GM19043 (cell line): Measurements from ENCODE around the gene PAQR8.
"Not testable (repeated sequence)": the region's sequence is repeated elsewhere in the genome, so short reads cannot be mapped to it uniquely, and the experiment has no call there.

ENCODE experiments used
- ATAC-seq: cut with Tn5 transposase; IDR thresholded peaks from one replicate; pipeline ENCODE4 v1.9.1; 2021; ENCODE audit warnings: low read depth; ENCODE audit not compliant: unreplicated experiment

Gene PAQR8

GRCh38 chr6:52405243-52405642, 43.3 kb downstream of the PAQR8 start:
- no peak for ATAC-seq

DNA sequence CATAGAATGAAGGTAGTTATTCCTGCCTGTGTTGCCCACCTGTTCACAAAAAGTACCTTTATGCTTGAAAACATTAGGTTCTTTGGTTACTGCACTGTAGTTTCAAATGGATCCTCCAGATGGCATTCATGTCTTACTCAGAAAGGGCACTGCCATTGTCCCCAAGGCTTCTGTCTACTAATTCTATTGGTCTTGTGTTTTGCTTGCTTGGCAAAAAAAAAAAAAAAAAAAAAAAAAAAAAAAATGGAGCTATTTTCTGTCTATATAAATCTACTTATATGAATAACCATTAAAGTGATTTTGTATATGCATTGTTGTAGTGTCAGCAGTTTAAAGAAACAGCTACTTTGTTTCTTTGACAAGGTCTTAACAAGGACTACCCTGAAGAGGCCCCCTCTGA, 45.5 kb downstream of the PAQR8 start:
- ATAC-seq = peak; percentile 54

DNA sequence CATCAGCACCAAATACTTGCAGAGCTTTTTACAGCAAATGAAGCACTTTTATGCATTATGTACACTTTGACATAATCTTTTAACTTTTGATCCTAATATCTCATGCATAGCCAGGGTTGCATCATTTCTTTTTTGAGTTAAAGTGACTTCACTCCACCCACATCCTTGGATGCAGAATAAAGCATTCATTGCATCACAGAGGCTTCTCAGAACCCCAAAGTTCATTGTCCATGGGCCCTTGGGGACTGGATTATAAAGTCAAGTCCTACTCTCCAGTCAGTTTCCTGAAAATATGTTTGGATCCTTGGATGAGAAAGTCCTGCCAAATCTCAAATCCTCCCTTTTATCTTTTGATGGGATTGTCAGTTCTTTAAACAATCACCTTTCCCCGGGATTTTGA, 47.5 kb downstream of the PAQR8 start:
- ATAC-seq = no peak

- no peak for ATAC-seq
Measured at GRCh38 chr6:52410979-52411378, 49.0 kb downstream of the PAQR8 start.

DNA sequence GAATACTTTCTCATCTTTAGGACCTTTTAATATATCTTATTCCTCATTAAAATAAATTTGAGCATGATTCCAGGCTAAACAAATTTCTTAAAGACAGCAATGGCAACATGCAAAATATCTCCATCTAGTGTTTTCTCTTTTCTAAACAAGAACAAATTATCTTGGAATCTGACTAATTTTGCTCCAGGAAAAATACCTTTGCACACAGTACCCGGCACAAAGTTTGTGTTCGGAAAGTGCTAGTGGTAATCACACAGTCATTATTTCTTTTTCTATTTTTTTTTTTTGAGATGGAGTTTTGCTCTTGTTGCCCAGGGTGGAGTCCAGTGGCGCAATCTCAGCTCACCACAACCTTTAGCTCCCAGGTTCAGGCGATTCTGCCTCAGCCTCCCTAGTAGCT, 50.0 kb downstream of the PAQR8 start:
- ATAC-seq = no peak

DNA sequence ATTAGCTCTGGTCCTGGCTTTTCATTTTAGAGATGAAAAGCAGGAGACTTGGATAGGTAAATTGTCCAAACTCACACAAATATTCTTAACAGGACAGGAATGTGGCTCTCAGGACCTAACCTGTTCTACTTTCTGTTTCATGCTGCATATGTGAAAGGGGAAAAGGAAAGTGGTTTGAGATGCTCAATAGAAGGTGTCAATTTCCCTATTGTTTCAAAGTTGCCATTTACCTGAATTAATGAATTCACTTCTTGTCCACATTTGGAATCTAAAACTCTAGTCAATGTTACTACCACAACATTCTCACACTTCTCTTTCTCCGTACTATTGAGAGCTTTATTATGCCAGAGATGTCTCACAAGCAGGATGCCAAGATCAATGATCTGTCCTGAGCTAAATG, 53.4 kb downstream of the PAQR8 start:
- ATAC-seq = no peak

DNA sequence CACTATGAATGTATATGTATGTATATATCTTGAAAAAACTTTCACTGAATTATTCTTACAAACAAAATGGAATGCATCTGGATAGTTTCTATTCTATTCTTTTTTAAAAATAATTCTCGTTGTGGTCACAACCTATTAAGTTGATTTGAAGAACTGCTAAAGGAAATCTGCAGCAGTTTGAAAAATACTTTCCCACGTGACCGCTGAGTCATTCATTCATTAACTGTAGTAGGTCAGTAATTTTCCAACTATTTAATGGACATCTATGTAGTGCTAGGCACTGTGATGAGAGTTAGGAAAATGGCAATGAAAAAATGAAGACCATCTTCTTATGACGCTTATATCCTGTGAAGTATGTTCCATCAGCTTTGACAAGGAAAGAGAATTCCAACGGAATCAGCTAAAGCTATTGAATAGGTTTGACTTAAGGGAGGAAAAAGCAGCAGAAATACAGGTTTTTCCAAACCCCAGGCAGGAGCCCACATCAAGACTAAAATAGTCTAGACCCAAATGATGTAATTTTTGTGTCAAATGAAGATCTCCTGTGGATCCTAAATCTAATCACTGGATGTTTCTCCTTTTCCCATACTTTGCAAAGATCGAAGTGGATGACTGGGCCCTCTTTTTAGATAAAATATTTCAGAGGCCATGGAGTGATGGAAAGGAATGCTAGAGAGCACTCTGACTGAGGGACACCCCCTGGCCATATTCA, 54.1 kb downstream of the PAQR8 start:
- ATAC-seq = no peak

GRCh38 chr6:52416629-52417151, 54.7 kb downstream of the PAQR8 start:
- no peak for ATAC-seq

GRCh38 chr6:52417675-52418111, 55.7 kb downstream of the PAQR8 start:
- ATAC-seq = no peak

DNA sequence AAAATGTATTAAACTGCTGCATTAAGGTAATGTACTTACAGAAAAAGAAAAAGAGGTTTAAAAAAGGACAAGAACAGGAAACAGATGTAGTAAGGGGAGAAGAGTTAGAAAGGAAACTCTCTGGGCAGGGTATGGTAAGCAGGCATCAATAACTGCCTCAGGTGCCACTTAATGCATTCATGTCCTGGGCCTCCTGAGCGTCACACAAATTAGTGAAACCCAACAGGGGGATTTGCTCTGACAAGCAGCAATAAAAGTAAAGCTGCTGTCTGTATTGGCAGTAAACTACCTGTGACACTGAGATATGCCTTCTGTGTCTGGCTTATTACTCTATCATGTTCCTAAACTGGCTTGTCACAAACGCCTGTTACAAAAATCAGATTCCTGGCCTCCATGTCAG, 56.7 kb downstream of the PAQR8 start:
- ATAC-seq = no peak

DNA sequence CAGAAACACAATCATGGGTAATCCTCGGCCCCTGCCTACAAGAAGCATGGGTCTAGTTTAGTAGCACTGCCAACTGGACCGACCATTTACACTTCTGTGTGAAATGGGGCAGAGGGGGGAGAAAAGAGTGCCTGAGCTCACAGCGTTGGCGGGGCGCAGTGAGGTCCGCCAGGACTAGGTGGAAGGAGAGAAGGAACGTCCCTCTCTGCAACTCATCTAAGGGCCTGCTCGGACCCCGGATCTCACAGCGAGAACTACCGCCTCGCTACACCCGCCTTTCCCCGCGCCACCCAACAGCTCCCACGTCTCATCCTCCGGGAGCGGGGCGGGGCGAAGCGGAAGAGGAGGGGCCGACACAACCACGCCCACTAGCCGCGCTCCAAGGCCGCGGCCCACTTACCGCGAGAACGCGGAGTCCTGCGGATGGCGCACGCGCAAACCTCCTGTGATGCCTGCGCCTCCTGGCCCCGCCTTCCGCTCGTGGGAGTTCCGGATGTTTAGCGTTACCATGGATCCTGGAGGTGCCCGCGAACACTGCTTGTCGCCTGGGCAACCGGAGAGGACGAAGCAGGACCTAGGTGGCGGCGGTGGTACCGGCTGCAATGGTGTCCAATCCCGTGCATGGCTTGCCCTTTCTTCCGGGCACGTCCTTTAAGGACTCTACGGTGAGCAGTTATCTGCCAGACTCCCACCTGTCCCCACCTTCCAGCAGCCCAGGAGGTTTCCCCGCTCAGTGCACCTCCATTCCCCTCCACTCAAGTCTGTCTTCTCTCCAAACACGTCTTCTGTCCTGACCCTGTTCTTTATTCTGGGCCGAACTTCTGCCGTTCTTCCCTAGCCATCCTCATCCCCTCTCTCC, 58.1 kb downstream of the PAQR8 start, which contains the start of gene EFHC1:
Gene EFHC1 (plus strand): TSS at position 534 of the 859 bp plus-strand sequence. CDS start 69 bp downstream, at position 603.
- ATAC-seq = peak; percentile 90

- no peak for ATAC-seq
Measured at GRCh38 chr6:52420668-52421358, 58.9 kb downstream of the PAQR8 start.

DNA sequence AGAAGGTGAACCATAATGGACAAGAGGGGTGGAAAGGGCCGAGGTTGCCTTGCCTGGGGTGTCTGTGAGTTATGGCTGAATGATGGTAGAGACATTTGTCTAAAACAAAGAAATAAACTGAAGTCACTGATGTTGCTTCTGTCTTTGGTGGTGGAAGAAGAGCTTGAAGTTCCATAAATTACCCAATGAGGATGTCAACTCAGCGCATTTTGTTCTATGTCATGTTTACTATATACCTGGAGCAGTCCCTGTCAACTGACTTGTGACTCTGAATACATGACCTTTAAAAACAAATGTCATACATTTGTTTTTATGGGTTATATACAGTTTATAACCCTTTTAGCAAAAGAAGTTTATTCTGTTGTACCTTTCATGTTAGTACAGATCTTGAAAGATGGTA, 60.2 kb downstream of the PAQR8 start:
- ATAC-seq = no peak

DNA sequence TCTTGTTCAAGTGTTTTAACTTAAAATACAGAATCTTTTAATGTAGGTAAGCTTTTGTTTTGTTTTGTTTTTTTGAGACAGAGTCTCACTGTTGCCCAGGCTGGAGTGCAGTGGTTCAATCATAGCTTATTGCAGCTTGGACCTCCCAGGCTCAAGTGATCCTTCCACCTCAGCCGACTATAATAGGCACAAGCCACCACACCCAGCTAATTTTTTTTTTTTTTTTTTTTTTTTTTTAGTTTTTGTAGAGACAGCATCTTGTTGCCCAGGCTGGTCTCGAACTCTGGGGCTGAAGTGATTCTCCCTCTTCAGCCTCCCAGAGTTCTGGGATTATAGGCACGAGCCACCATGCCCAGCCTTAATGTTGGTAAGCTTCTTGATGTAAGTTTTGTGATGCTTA, 61.5 kb downstream of the PAQR8 start:
- ATAC-seq = no peak

GRCh38 chr6:52423971-52424381, 62.0 kb downstream of the PAQR8 start:
- ATAC-seq = no peak

- ATAC-seq = no peak
Measured at GRCh38 chr6:52424513-52424912, 62.6 kb downstream of the PAQR8 start.

DNA sequence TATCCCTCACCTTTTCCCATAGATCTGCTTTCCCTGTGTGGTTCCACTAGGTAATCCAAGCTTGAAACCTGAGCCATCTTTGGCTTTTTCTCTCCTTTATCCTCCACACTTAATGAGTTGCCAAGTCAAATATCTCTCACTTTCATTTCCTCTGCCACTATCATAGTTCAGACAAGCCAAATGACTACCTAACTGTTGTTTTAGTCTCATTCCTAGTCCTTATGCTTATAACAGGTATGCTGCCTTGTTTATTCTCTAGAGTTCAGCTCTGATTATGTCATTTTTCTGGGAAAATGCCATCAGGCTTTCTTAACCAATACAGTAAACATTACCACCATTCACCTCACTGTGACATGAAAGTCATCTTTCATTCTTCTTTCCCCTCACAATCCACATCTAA, 64.7 kb downstream of the PAQR8 start:
- no peak for ATAC-seq

GRCh38 chr6:52433294-52433693, 71.3 kb downstream of the PAQR8 start:
- ATAC-seq = not testable (repeated sequence)

DNA sequence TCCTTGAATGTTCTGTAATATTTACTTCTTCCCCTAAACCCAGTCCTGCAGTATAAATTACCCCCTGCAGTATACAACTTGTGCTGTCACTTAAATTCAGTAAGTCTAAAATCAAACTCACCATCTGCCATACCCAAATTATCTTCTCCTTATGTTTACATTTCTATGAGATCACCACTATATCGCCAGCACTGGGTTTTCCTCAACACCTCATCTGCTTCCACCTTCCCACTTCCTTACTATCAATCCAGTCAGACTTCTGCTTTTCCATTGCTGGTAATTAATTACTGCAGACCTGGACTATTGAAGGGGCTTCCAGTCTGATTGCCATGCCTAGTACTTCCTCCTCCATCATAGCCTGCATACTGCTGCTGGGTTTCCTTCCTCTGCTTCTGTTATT, 73.4 kb downstream of the PAQR8 start:
- ATAC-seq = no peak

GRCh38 chr6:52438926-52439325, 77.0 kb downstream of the PAQR8 start:
- no peak for ATAC-seq

DNA sequence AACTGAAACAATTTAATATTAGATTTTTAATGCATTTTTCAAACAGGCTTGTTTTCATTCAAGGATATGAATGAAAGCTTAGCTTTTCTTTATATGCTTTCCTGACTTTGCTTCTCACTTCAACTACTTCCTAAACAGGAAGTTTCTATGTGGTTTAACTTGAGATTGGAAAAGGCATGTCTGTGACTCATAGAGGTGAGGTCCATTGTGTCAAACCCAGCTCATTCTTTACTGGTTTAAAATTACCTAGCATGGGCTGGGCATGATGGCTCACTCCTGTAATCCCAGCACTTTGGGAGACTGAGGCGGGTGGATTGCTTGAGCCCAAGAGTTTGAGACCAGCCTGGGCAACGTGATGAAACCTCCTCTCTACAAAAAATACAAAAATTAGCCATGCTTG, 92.6 kb downstream of the PAQR8 start:
- ATAC-seq = no peak
